H9 (cell line): Measurements from ENCODE around the gene PIK3C3. TPM values are rescaled to one million over a fixed set of nuclear protein-coding genes. Genes with fewer than 3 reads are reported as not detected.

Experiments used
- DNase-seq: peaks from one replicate; pipeline ENCODE4 v3.0.0-alpha.2; 2017
- H2AFZ ChIP-seq: one replicate; pipeline ENCODE4 v1.6.1; 2013; ENCODE audit warnings: mild to moderate bottlenecking, low read length, control low read depth, moderate library complexity
- H2AK5ac ChIP-seq: 2 replicates; pipeline ENCODE4 v1.6.1; 2013; ENCODE audit warnings: low read length, control low read depth, mixed read lengths; ENCODE audit not compliant: insufficient read length
- H2BK120ac ChIP-seq: one replicate; pipeline ENCODE4 v1.6.1; 2013; ENCODE audit warnings: low read depth, mild to moderate bottlenecking, low read length, control low read depth, inconsistent platforms; ENCODE audit not compliant: poor library complexity, severe bottlenecking
- H2BK12ac ChIP-seq: 2 replicates; pipeline ENCODE4 v1.6.1; 2013; ENCODE audit warnings: low read length, control low read depth, mixed read lengths, low read depth; ENCODE audit not compliant: insufficient read length
- H2BK15ac ChIP-seq: 2 replicates; pipeline ENCODE4 v1.6.1; 2013; ENCODE audit warnings: low read depth, low read length, control low read depth
- H2BK20ac ChIP-seq: one replicate; pipeline ENCODE4 v1.6.1; 2013; ENCODE audit warnings: low read depth, mild to moderate bottlenecking, low read length, control low read depth, inconsistent platforms; ENCODE audit not compliant: poor library complexity, severe bottlenecking
- H2BK5ac ChIP-seq: 2 replicates; pipeline ENCODE4 v1.6.1; 2013; ENCODE audit warnings: low read length, control low read depth, mixed read lengths; ENCODE audit not compliant: insufficient read length
- H3K14ac ChIP-seq: 2 replicates; pipeline ENCODE4 v1.6.1; 2013; ENCODE audit warnings: low read length, control low read depth; ENCODE audit not compliant: insufficient read depth
- H3K18ac ChIP-seq: 2 replicates; pipeline ENCODE4 v1.6.1; 2013; ENCODE audit warnings: low read depth, mild to moderate bottlenecking, mixed read lengths, low read length, control low read depth; ENCODE audit not compliant: insufficient read length
- H3K23ac ChIP-seq: 2 replicates; pipeline ENCODE4 v1.6.1; 2013; ENCODE audit warnings: low read length, control low read depth, mixed read lengths, low read depth; ENCODE audit not compliant: insufficient read length
- H3K23me2 ChIP-seq: 2 replicates; pipeline ENCODE4 v1.6.1; 2013; ENCODE audit warnings: low read depth, mild to moderate bottlenecking, mixed read lengths, low read length, control low read depth; ENCODE audit not compliant: insufficient read length, poor library complexity, severe bottlenecking
- H3K27ac ChIP-seq: 2 replicates; pipeline ENCODE4 v1.5.1; 2013; ENCODE audit warnings: low read length, control low read depth, mixed read lengths, low read depth; ENCODE audit not compliant: insufficient read length
- H3K27me3 ChIP-seq: 2 replicates; pipeline ENCODE4 v1.6.1; 2013; ENCODE audit warnings: low read length, control low read depth, inconsistent platforms; ENCODE audit not compliant: insufficient read depth
- H3K4ac ChIP-seq: 2 replicates; pipeline ENCODE4 v1.6.1; 2013; ENCODE audit warnings: low read depth, mild to moderate bottlenecking, control low read depth, inconsistent platforms, low read length, moderate library complexity
- H3K4me1 ChIP-seq: 2 replicates; pipeline ENCODE4 v1.6.1; 2013; ENCODE audit warnings: low read length, control low read depth, inconsistent platforms; ENCODE audit not compliant: insufficient read depth
- H3K4me2 ChIP-seq: 2 replicates; pipeline ENCODE4 v1.6.1; 2013; ENCODE audit warnings: low read length, control low read depth, mixed read lengths; ENCODE audit not compliant: insufficient read length, insufficient read depth
- H3K56ac ChIP-seq: 2 replicates; pipeline ENCODE4 v1.6.1; 2013; ENCODE audit warnings: low read depth, mild to moderate bottlenecking, mixed read lengths, low read length, control low read depth; ENCODE audit not compliant: insufficient read length
- H3K79me1 ChIP-seq: 2 replicates; pipeline ENCODE4 v1.6.1; 2013; ENCODE audit warnings: low read depth, mild to moderate bottlenecking, moderate library complexity, low read length, control low read depth, inconsistent platforms; ENCODE audit not compliant: insufficient read depth, poor library complexity, severe bottlenecking
- H3K79me2 ChIP-seq: 2 replicates; pipeline ENCODE4 v1.6.1; 2013; ENCODE audit warnings: low read length, control low read depth, inconsistent platforms; ENCODE audit not compliant: insufficient read depth
- H3K9ac ChIP-seq: 2 replicates; pipeline ENCODE4 v1.6.1; 2013; ENCODE audit warnings: low read length, control low read depth, mixed read lengths; ENCODE audit not compliant: insufficient read length; ENCODE audit errors: extremely low read depth
- H3K9me3 ChIP-seq: one replicate; pipeline ENCODE4 v1.6.1; 2013; ENCODE audit warnings: low read depth, low read length, inconsistent platforms; ENCODE audit not compliant: control insufficient read depth
- H3T11ph ChIP-seq: one replicate; pipeline ENCODE4 v1.6.1; 2013; ENCODE audit warnings: mild to moderate bottlenecking, low read length, control low read depth, inconsistent platforms
- H4K20me1 ChIP-seq: one replicate; pipeline ENCODE4 v1.6.1; 2013; ENCODE audit not compliant: control insufficient read depth, insufficient read length, insufficient read depth
- H4K5ac ChIP-seq: 2 replicates; pipeline ENCODE4 v1.6.1; 2013; ENCODE audit warnings: low read depth, mild to moderate bottlenecking, mixed read lengths, low read length, control low read depth; ENCODE audit not compliant: insufficient read length
- H4K8ac ChIP-seq: replicated peaks from 2 replicates; pipeline ENCODE4 v1.6.1; 2013; ENCODE audit warnings: low read length, control low read depth, mixed read lengths, low read depth; ENCODE audit not compliant: insufficient read length
- H4K91ac ChIP-seq: 2 replicates; pipeline ENCODE4 v1.6.1; 2013; ENCODE audit warnings: low read depth, mild to moderate bottlenecking, moderate library complexity, mixed read lengths, low read length, control low read depth; ENCODE audit not compliant: insufficient read length
- H3K27ac Mint-ChIP-seq, 3 experiments: 2 replicates in 2 of 3; 3 replicates in 1 of 3; pipeline ENCODE4 v1.8.0; 2020 to 2021; ENCODE audit warnings: mixed read lengths in 3 of 3, mild to moderate bottlenecking in 1 of 3, moderate library complexity in 1 of 3
- H3K27me3 Mint-ChIP-seq: 2 replicates; pipeline ENCODE4 v1.8.0; 2021; ENCODE audit warnings: low read depth, mild to moderate bottlenecking, moderate library complexity, mixed read lengths
- H3K36me3 Mint-ChIP-seq, 3 experiments: 2 replicates in 2 of 3; 3 replicates in 1 of 3; pipeline ENCODE4 v1.8.0; 2020 to 2021; ENCODE audit warnings: low read depth in 3 of 3, mixed read lengths in 3 of 3; ENCODE audit not compliant: insufficient read depth in 1 of 3
- H3K4me1 Mint-ChIP-seq, 2 experiments: 2 replicates each; pipeline ENCODE4 v1.8.0; 2020; ENCODE audit warnings: mixed read lengths in 2 of 2
- H3K4me3 Mint-ChIP-seq, 2 experiments: 2 replicates in 1 of 2; 3 replicates in 1 of 2; pipeline ENCODE4 v1.8.0; 2020 to 2021; ENCODE audit warnings: mild to moderate bottlenecking in 2 of 2, mixed read lengths in 2 of 2, moderate library complexity in 1 of 2
- H3K9me3 Mint-ChIP-seq, 2 experiments: 2 replicates in 1 of 2; 3 replicates in 1 of 2; pipeline ENCODE4 v1.8.0; 2020; ENCODE audit warnings: mild to moderate bottlenecking in 2 of 2, mixed read lengths in 2 of 2, moderate library complexity in 1 of 2
- WGBS: extraction: QIAGEN DNeasy Blood & Tissue Kit; methylation state at CpG from one replicate; pipeline ENCODE4 v1.1.7; 2013; ENCODE audit warnings: missing lambda C conversion rate, low lambda C conversion rate, mixed read lengths; ENCODE audit not compliant: insufficient read length; ENCODE audit errors: extremely low coverage; 5-methylcytosine and 5-hydroxymethylcytosine counted together
- total RNA-seq: library from RNA; stranded (reverse); gene quantifications from 2 replicates; pipeline ENCODE4 v1.2.1, GENCODE V29; 2021
- TF ChIP-seq, protein P1 (sequence below): fragments of 200-600 bp; sonication (generic); conservative IDR thresholded peaks from 3 replicates; pipeline ENCODE4 v1.8.0; 2021; ENCODE audit warnings: antibody characterized with exemption, mild to moderate bottlenecking

The PIK3C3 gene
- total RNA-seq, 1 experiment from 2014 or later = 48.8 TPM

DNA sequence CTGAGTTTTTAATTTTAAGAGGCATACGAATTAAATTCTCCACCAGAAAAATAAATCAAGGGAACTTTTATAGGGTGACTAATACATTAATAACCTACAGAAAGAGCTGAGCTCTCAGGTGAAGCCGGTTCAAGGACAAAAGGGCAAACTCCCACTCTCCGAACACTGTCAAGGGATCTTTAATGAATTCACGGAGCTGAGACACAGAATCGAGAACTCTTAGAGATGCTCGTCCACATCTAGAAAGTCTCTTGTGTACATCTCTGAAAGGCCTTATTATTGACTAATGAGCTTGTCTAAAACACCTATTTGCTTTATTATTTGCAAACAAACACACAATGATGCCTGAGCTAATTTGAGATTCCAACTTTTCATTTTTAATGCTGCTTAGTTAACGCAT is 33.3 kb upstream of the PIK3C3 start:
- H3K14ac ChIP-seq = no peak overlapping the region
- H3K36me3 Mint-ChIP-seq = no peaks in the 10 kb centered on the region
- H3K4me1 ChIP-seq = no peaks in the 10 kb centered on the region
- H3K9ac ChIP-seq = no peak overlapping the region
- no peak overlapping the region for H4K5ac ChIP-seq
- no peaks in the 10 kb centered on the region for H3K79me2 ChIP-seq
- H3K4ac ChIP-seq = no peak overlapping the region
- no peaks in the 10 kb centered on the region for H3K9me3 ChIP-seq
- H2AFZ ChIP-seq = no peak overlapping the region
- no peak for DNase-seq
- H3K23me2 ChIP-seq = no peaks in the 10 kb centered on the region
- no peaks in the 10 kb centered on the region for H3K79me1 ChIP-seq
- no peak overlapping the region for H3K23ac ChIP-seq
- H3K27ac ChIP-seq = no peak overlapping the region
- no peak overlapping the region for H2AK5ac ChIP-seq
- no peaks in the 10 kb centered on the region; a peak in 1 of 4 replicates for H3K4me1 Mint-ChIP-seq
- H3K27me3 Mint-ChIP-seq = no peaks in the 10 kb centered on the region
- H4K91ac ChIP-seq = no peak overlapping the region
- no peak overlapping the region for H3K18ac ChIP-seq
- H3K9me3 Mint-ChIP-seq = no peaks in the 10 kb centered on the region
- no peak overlapping the region for H2BK120ac ChIP-seq
- no peaks in the 10 kb centered on the region for H4K20me1 ChIP-seq
- H2BK15ac ChIP-seq = no peak overlapping the region
- no peak overlapping the region for H3K4me2 ChIP-seq
- H2BK5ac ChIP-seq = no peak overlapping the region
- no peak overlapping the region for H4K8ac ChIP-seq
- H3K27me3 ChIP-seq = no peaks in the 10 kb centered on the region
- no peak overlapping the region for H2BK12ac ChIP-seq
- TF ChIP-seq, protein P1, sequence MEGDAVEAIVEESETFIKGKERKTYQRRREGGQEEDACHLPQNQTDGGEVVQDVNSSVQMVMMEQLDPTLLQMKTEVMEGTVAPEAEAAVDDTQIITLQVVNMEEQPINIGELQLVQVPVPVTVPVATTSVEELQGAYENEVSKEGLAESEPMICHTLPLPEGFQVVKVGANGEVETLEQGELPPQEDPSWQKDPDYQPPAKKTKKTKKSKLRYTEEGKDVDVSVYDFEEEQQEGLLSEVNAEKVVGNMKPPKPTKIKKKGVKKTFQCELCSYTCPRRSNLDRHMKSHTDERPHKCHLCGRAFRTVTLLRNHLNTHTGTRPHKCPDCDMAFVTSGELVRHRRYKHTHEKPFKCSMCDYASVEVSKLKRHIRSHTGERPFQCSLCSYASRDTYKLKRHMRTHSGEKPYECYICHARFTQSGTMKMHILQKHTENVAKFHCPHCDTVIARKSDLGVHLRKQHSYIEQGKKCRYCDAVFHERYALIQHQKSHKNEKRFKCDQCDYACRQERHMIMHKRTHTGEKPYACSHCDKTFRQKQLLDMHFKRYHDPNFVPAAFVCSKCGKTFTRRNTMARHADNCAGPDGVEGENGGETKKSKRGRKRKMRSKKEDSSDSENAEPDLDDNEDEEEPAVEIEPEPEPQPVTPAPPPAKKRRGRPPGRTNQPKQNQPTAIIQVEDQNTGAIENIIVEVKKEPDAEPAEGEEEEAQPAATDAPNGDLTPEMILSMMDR = no peak
- H3K27ac Mint-ChIP-seq = no peak overlapping the region
- no peak overlapping the region for H3K4me3 Mint-ChIP-seq
- no peak overlapping the region for H2BK20ac ChIP-seq
- H3K56ac ChIP-seq = no peak overlapping the region
- H3T11ph ChIP-seq = no peak overlapping the region
- WGBS = no CpG with 5 or more reads among the region's 7 CpGs
